ENCODE measurements around the gene ALAS1.

Gene ALAS1

GRCh38 chr3:52185837-52186236 lies 12.1 kb upstream of the ALAS1 start:
- no peaks in the 10 kb centered on the region for H3K36me3 ChIP-seq (ENCODE audit: control insufficient read depth in 2 of 2, insufficient read depth in 2 of 2, low read length in 2 of 2)
- no peaks in the 10 kb centered on the region for H3K9me3 ChIP-seq (ENCODE audit: control insufficient read depth in 2 of 2, low read length in 2 of 2)
- no peak overlapping the region for H3K4me3 ChIP-seq (ENCODE audit: low read length in 2 of 2)
- no peaks in the 10 kb centered on the region for H3K27me3 ChIP-seq (ENCODE audit: control insufficient read depth in 2 of 2, insufficient read depth in 2 of 2, low read length in 2 of 2)
- H3K27ac ChIP-seq (ENCODE audit: low read depth in 2 of 2, low read length in 2 of 2) = no peak overlapping the region
- no peak overlapping the region for H3K9ac ChIP-seq (ENCODE audit: low read depth in 1 of 2, low read length in 2 of 2)
- H3K4me1 ChIP-seq (ENCODE audit: control insufficient read depth in 2 of 2, insufficient read depth in 2 of 2, low read length in 2 of 2) = peaks cover 0 to 5% of the 10 kb centered on the region in 2 donors

GRCh38 chr3:52186729-52187128 lies 11.2 kb upstream of the ALAS1 start:
- Histone ChIP-seq H3K9ac (ENCODE audit: low read depth in 1 of 2, low read length in 2 of 2) (no peak overlapping the region), H3K4me1 (ENCODE audit: control insufficient read depth in 2 of 2, insufficient read depth in 2 of 2, low read length in 2 of 2) (peaks cover 0 to 5% of the 10 kb centered on the region in 2 donors), H3K27ac (ENCODE audit: low read depth in 2 of 2, low read length in 2 of 2) (no peak overlapping the region), H3K9me3 (ENCODE audit: control insufficient read depth in 2 of 2, low read length in 2 of 2) (no peaks in the 10 kb centered on the region), H3K4me3 (ENCODE audit: low read length in 2 of 2) (no peak overlapping the region), H3K27me3 (ENCODE audit: control insufficient read depth in 2 of 2, insufficient read depth in 2 of 2, low read length in 2 of 2) (no peaks in the 10 kb centered on the region), H3K36me3 (ENCODE audit: control insufficient read depth in 2 of 2, insufficient read depth in 2 of 2, low read length in 2 of 2) (no peaks in the 10 kb centered on the region)

- Histone ChIP-seq H3K9ac (ENCODE audit: low read depth in 1 of 2, low read length in 2 of 2) (no peak overlapping the region), H3K9me3 (ENCODE audit: control insufficient read depth in 2 of 2, low read length in 2 of 2) (no peaks in the 10 kb centered on the region), H3K4me1 (ENCODE audit: control insufficient read depth in 2 of 2, insufficient read depth in 2 of 2, low read length in 2 of 2) (peaks cover 0 to 5% of the 10 kb centered on the region in 2 donors), H3K36me3 (ENCODE audit: control insufficient read depth in 2 of 2, insufficient read depth in 2 of 2, low read length in 2 of 2) (no peaks in the 10 kb centered on the region), H3K27ac (ENCODE audit: low read depth in 2 of 2, low read length in 2 of 2) (no peak overlapping the region), H3K4me3 (ENCODE audit: low read length in 2 of 2) (no peak overlapping the region), H3K27me3 (ENCODE audit: control insufficient read depth in 2 of 2, insufficient read depth in 2 of 2, low read length in 2 of 2) (no peaks in the 10 kb centered on the region)
These were observed 9.4 kb upstream of the ALAS1 start for GRCh38 chr3:52188556-52188955.

- peak overlapping the region; percentile 32 to 48 for H3K27ac ChIP-seq (ENCODE audit: low read depth in 2 of 2, low read length in 2 of 2)
- no peak overlapping the region for H3K4me3 ChIP-seq (ENCODE audit: low read length in 2 of 2)
- H3K36me3 ChIP-seq (ENCODE audit: control insufficient read depth in 2 of 2, insufficient read depth in 2 of 2, low read length in 2 of 2) = no peaks in the 10 kb centered on the region
- H3K9ac ChIP-seq (ENCODE audit: low read depth in 1 of 2, low read length in 2 of 2) = no peak overlapping the region
- peaks cover 4 to 8% of the 10 kb centered on the region in 2 donors for H3K4me1 ChIP-seq (ENCODE audit: control insufficient read depth in 2 of 2, insufficient read depth in 2 of 2, low read length in 2 of 2)
- no peaks in the 10 kb centered on the region for H3K27me3 ChIP-seq (ENCODE audit: control insufficient read depth in 2 of 2, insufficient read depth in 2 of 2, low read length in 2 of 2)
- H3K9me3 ChIP-seq (ENCODE audit: control insufficient read depth in 2 of 2, low read length in 2 of 2) = no peaks in the 10 kb centered on the region
These were observed 7.5 kb upstream of the ALAS1 start for GRCh38 chr3:52190294-52191074.

- H3K9me3 ChIP-seq (ENCODE audit: control insufficient read depth in 2 of 2, low read length in 2 of 2) = no peaks in the 10 kb centered on the region
- no peak overlapping the region for H3K9ac ChIP-seq (ENCODE audit: low read depth in 1 of 2, low read length in 2 of 2)
- H3K36me3 ChIP-seq (ENCODE audit: control insufficient read depth in 2 of 2, insufficient read depth in 2 of 2, low read length in 2 of 2) = no peaks in the 10 kb centered on the region
- H3K4me1 ChIP-seq (ENCODE audit: control insufficient read depth in 2 of 2, insufficient read depth in 2 of 2, low read length in 2 of 2) = peaks cover 15 to 18% of the 10 kb centered on the region in 2 donors
- H3K27me3 ChIP-seq (ENCODE audit: control insufficient read depth in 2 of 2, insufficient read depth in 2 of 2, low read length in 2 of 2) = no peaks in the 10 kb centered on the region
- H3K4me3 ChIP-seq (ENCODE audit: low read length in 2 of 2) = no peak overlapping the region
- peak overlapping the region in 1 of 2 donors; percentile 23 for H3K27ac ChIP-seq (ENCODE audit: low read depth in 2 of 2, low read length in 2 of 2)
These were observed 6.3 kb upstream of the ALAS1 start for GRCh38 chr3:52191663-52192062.

- H3K36me3 ChIP-seq (ENCODE audit: control insufficient read depth in 2 of 2, insufficient read depth in 2 of 2, low read length in 2 of 2) = no peaks in the 10 kb centered on the region
- no peak overlapping the region for H3K9ac ChIP-seq (ENCODE audit: low read depth in 1 of 2, low read length in 2 of 2)
- no peaks in the 10 kb centered on the region for H3K9me3 ChIP-seq (ENCODE audit: control insufficient read depth in 2 of 2, low read length in 2 of 2)
- no peak overlapping the region for H3K4me3 ChIP-seq (ENCODE audit: low read length in 2 of 2)
- no peaks in the 10 kb centered on the region for H3K27me3 ChIP-seq (ENCODE audit: control insufficient read depth in 2 of 2, insufficient read depth in 2 of 2, low read length in 2 of 2)
- peaks cover 26 to 30% of the 10 kb centered on the region in 2 donors for H3K4me1 ChIP-seq (ENCODE audit: control insufficient read depth in 2 of 2, insufficient read depth in 2 of 2, low read length in 2 of 2)
- no peak overlapping the region for H3K27ac ChIP-seq (ENCODE audit: low read depth in 2 of 2, low read length in 2 of 2)
These were observed 4.9 kb upstream of the ALAS1 start for GRCh38 chr3:52193065-52193464.

- H3K4me1 ChIP-seq (ENCODE audit: control insufficient read depth in 2 of 2, insufficient read depth in 2 of 2, low read length in 2 of 2) = peaks cover 37 to 38% of the 10 kb centered on the region in 2 donors
- H3K27me3 ChIP-seq (ENCODE audit: control insufficient read depth in 2 of 2, insufficient read depth in 2 of 2, low read length in 2 of 2) = no peaks in the 10 kb centered on the region
- H3K27ac ChIP-seq (ENCODE audit: low read depth in 2 of 2, low read length in 2 of 2) = no peak overlapping the region
- no peak overlapping the region for H3K4me3 ChIP-seq (ENCODE audit: low read length in 2 of 2)
- no peak overlapping the region for H3K9ac ChIP-seq (ENCODE audit: low read depth in 1 of 2, low read length in 2 of 2)
- H3K9me3 ChIP-seq (ENCODE audit: control insufficient read depth in 2 of 2, low read length in 2 of 2) = no peaks in the 10 kb centered on the region
- H3K36me3 ChIP-seq (ENCODE audit: control insufficient read depth in 2 of 2, insufficient read depth in 2 of 2, low read length in 2 of 2) = no peaks in the 10 kb centered on the region
These were observed 3.3 kb upstream of the ALAS1 start for GRCh38 chr3:52194485-52195290.

GRCh38 chr3:52195291-52195597 lies 2.7 kb upstream of the ALAS1 start:
- H3K36me3 ChIP-seq (ENCODE audit: control insufficient read depth in 2 of 2, insufficient read depth in 2 of 2, low read length in 2 of 2) = peaks cover 0 to 1% of the 10 kb centered on the region in 2 donors
- H3K9ac ChIP-seq (ENCODE audit: low read depth in 1 of 2, low read length in 2 of 2) = no peak overlapping the region
- no peaks in the 10 kb centered on the region for H3K27me3 ChIP-seq (ENCODE audit: control insufficient read depth in 2 of 2, insufficient read depth in 2 of 2, low read length in 2 of 2)
- H3K4me1 ChIP-seq (ENCODE audit: control insufficient read depth in 2 of 2, insufficient read depth in 2 of 2, low read length in 2 of 2) = peaks cover 37 to 39% of the 10 kb centered on the region in 2 donors
- H3K4me3 ChIP-seq (ENCODE audit: low read length in 2 of 2) = no peak overlapping the region
- H3K27ac ChIP-seq (ENCODE audit: low read depth in 2 of 2, low read length in 2 of 2) = peak overlapping the region; percentile 83 to 93
- H3K9me3 ChIP-seq (ENCODE audit: control insufficient read depth in 2 of 2, low read length in 2 of 2) = no peaks in the 10 kb centered on the region

- peak overlapping the region in 1 of 2 donors; percentile 26 for H3K9ac ChIP-seq (ENCODE audit: low read depth in 1 of 2, low read length in 2 of 2)
- H3K36me3 ChIP-seq (ENCODE audit: control insufficient read depth in 2 of 2, insufficient read depth in 2 of 2, low read length in 2 of 2) = peaks cover 0 to 5% of the 10 kb centered on the region in 2 donors
- peak overlapping the region; percentile 83 to 93 for H3K27ac ChIP-seq (ENCODE audit: low read depth in 2 of 2, low read length in 2 of 2)
- H3K27me3 ChIP-seq (ENCODE audit: control insufficient read depth in 2 of 2, insufficient read depth in 2 of 2, low read length in 2 of 2) = no peaks in the 10 kb centered on the region
- no peaks in the 10 kb centered on the region for H3K9me3 ChIP-seq (ENCODE audit: control insufficient read depth in 2 of 2, low read length in 2 of 2)
- peaks cover 32 to 43% of the 10 kb centered on the region in 2 donors for H3K4me1 ChIP-seq (ENCODE audit: control insufficient read depth in 2 of 2, insufficient read depth in 2 of 2, low read length in 2 of 2)
- no peak overlapping the region for H3K4me3 ChIP-seq (ENCODE audit: low read length in 2 of 2)
These were observed 2.1 kb upstream of the ALAS1 start for GRCh38 chr3:52195823-52196331.

- Histone ChIP-seq H3K9ac (ENCODE audit: low read depth in 1 of 2, low read length in 2 of 2) (peak overlapping the region; percentile 87 to 94), H3K36me3 (ENCODE audit: control insufficient read depth in 2 of 2, insufficient read depth in 2 of 2, low read length in 2 of 2) (peaks cover 5 to 10% of the 10 kb centered on the region in 2 donors), H3K27ac (ENCODE audit: low read depth in 2 of 2, low read length in 2 of 2) (peak overlapping the region; percentile 83 to 93), H3K27me3 (ENCODE audit: control insufficient read depth in 2 of 2, insufficient read depth in 2 of 2, low read length in 2 of 2) (no peaks in the 10 kb centered on the region), H3K4me1 (ENCODE audit: control insufficient read depth in 2 of 2, insufficient read depth in 2 of 2, low read length in 2 of 2) (peaks cover 32 to 43% of the 10 kb centered on the region in 2 donors), H3K9me3 (ENCODE audit: control insufficient read depth in 2 of 2, low read length in 2 of 2) (no peaks in the 10 kb centered on the region), H3K4me3 (ENCODE audit: low read length in 2 of 2) (peak overlapping the region; percentile 79 to 85)
These were observed 983 bp upstream of the ALAS1 start for GRCh38 chr3:52196977-52197376.

Measured in mucosa of rectum (tissue), 2 donors.